Measurements from ENCODE around the gene FABP1.
A peak's percentile ranks its signal among the peaks of the same experiment; 100 is the strongest.

FABP1 gene

GRCh38 chr2:88127888-88128653 lies at the start of gene FABP1:
FABP1 (minus strand) TSS chr2:88128062; CDS start chr2:88128017, 45 bp downstream.
- DNase-seq (ENCODE audit: low spot score), result no peak

- no peak for DNase-seq (ENCODE audit: low spot score)
These were observed 49.7 kb upstream of the FABP1 start for GRCh38 chr2:88177556-88177955.

GRCh38 chr2:88176352-88176984 lies 48.6 kb upstream of the FABP1 start:
- no peak for DNase-seq (ENCODE audit: low spot score)

- no peak for DNase-seq (ENCODE audit: low spot score)
These were observed 45.0 kb upstream of the FABP1 start for GRCh38 chr2:88172882-88173281.

- no peak for DNase-seq (ENCODE audit: low spot score)
These were observed 44.1 kb upstream of the FABP1 start for GRCh38 chr2:88171966-88172365.

GRCh38 chr2:88170472-88170892 lies 42.6 kb upstream of the FABP1 start:
- no peak for DNase-seq (ENCODE audit: low spot score)

GRCh38 chr2:88168386-88168785 lies 40.5 kb upstream of the FABP1 start:
- no peak for DNase-seq (ENCODE audit: low spot score)

- DNase-seq (ENCODE audit: low spot score), result no peak
These were observed 39.9 kb upstream of the FABP1 start for GRCh38 chr2:88167740-88168139.

GRCh38 chr2:88165332-88166003 lies 37.6 kb upstream of the FABP1 start:
- DNase-seq (ENCODE audit: low spot score), result no peak

GRCh38 chr2:88161446-88162244 lies 33.8 kb upstream of the FABP1 start:
- DNase-seq (ENCODE audit: low spot score), result no peak

- DNase-seq (ENCODE audit: low spot score), result no peak
These were observed 32.7 kb upstream of the FABP1 start for GRCh38 chr2:88160517-88160916.

GRCh38 chr2:88159955-88160415 lies 32.1 kb upstream of the FABP1 start:
- peak; percentile 68 for DNase-seq (ENCODE audit: low spot score)

- no peak for DNase-seq (ENCODE audit: low spot score)
These were observed 31.6 kb upstream of the FABP1 start for GRCh38 chr2:88159481-88159880.

GRCh38 chr2:88148929-88149438 lies 21.1 kb upstream of the FABP1 start:
- no peak for DNase-seq (ENCODE audit: low spot score)

- no peak for DNase-seq (ENCODE audit: low spot score)
These were observed 19.3 kb upstream of the FABP1 start for GRCh38 chr2:88147145-88147544.

- no peak for DNase-seq (ENCODE audit: low spot score)
These were observed 18.7 kb upstream of the FABP1 start for GRCh38 chr2:88146590-88146989.

GRCh38 chr2:88144914-88145497 lies 17.1 kb upstream of the FABP1 start:
- DNase-seq (ENCODE audit: low spot score), result no peak

GRCh38 chr2:88144271-88144670 lies 16.4 kb upstream of the FABP1 start:
- no peak for DNase-seq (ENCODE audit: low spot score)

- no peak for DNase-seq (ENCODE audit: low spot score)
These were observed 14.1 kb upstream of the FABP1 start for GRCh38 chr2:88141952-88142351.

- DNase-seq (ENCODE audit: low spot score), result no peak
These were observed 11.9 kb upstream of the FABP1 start for GRCh38 chr2:88139804-88140203.

- no peak for DNase-seq (ENCODE audit: low spot score)
These were observed 11.4 kb upstream of the FABP1 start for GRCh38 chr2:88139203-88139702.
